A673 (cell line): ENCODE results near the gene EHD4. TPM values are rescaled to one million over a fixed set of nuclear protein-coding genes. Genes with fewer than 3 reads are reported as not detected.

Experiments used
- BruUV-seq: library from RNA; stranded (reverse); fragments of 400-500 nt; replicated peaks from 2 replicates; lab custom pipeline; 2021; lab: Mats Ljungman, UMichigan
- CTCF ChIA-PET: fragments of 300-600 bp; sonication (Branson Sonifier 250); formaldehyde crosslinking; loops from one replicate; lab custom pipeline; 2022; ENCODE audit warnings: antibody characterized with exemption; lab: Charles Lee
- POLR2A ChIA-PET: fragments of 300-600 bp; sonication (Branson Sonifier 250); formaldehyde crosslinking; loops from one replicate; lab custom pipeline; 2022; ENCODE audit warnings: antibody characterized with exemption; ENCODE audit not compliant: low non-redundant PET; lab: Charles Lee
- DNase-seq: peaks from one replicate; pipeline ENCODE4 v3.0.0-alpha.2; 2015; ENCODE audit warnings: low spot score
- H3K27ac ChIP-seq: fragments of 200-600 bp; sonication (generic); 2 replicates; pipeline ENCODE4 v1.5.1; 2016; ENCODE audit warnings: mixed run types, low read depth, mild to moderate bottlenecking, mixed read lengths, antibody characterized with exemption, low read length; ENCODE audit not compliant: poor library complexity, severe bottlenecking
- H3K27me3 ChIP-seq: fragments of 200-600 bp; sonication (generic); replicated peaks from 2 replicates; pipeline ENCODE4 v1.6.1; 2017; ENCODE audit warnings: mixed run types, low read depth, mild to moderate bottlenecking, mixed read lengths, antibody characterized with exemption, low read length; ENCODE audit not compliant: insufficient read depth, poor library complexity
- H3K36me3 ChIP-seq: fragments of 200-600 bp; sonication (generic); 2 replicates; pipeline ENCODE4 v1.6.1; 2016; ENCODE audit warnings: mixed run types, mild to moderate bottlenecking, mixed read lengths, antibody characterized with exemption, low read length; ENCODE audit not compliant: insufficient read depth, poor library complexity, severe bottlenecking
- H3K4me1 ChIP-seq: fragments of 200-600 bp; sonication (generic); 2 replicates; pipeline ENCODE4 v1.6.1; 2017; ENCODE audit warnings: mixed run types, mild to moderate bottlenecking, mixed read lengths, antibody characterized with exemption, low read length; ENCODE audit not compliant: insufficient read depth, poor library complexity, severe bottlenecking
- H3K4me3 ChIP-seq: fragments of 200-600 bp; sonication (generic); 2 replicates; pipeline ENCODE4 v1.5.1; 2016; ENCODE audit warnings: low read depth, mixed run types, mild to moderate bottlenecking, mixed read lengths, low read length; ENCODE audit not compliant: poor library complexity, severe bottlenecking
- H3K9me3 ChIP-seq: fragments of 200-600 bp; sonication (generic); 2 replicates; pipeline ENCODE4 v1.6.1; 2016; ENCODE audit warnings: mixed run types, low read depth, mild to moderate bottlenecking, mixed read lengths, antibody characterized with exemption, low read length; ENCODE audit not compliant: poor library complexity, severe bottlenecking
- EZH2 ChIP-seq: fragments of 200-600 bp; sonication (generic); IDR thresholded peaks from 2 replicates; pipeline ENCODE4 v1.6.1; 2017; ENCODE audit warnings: borderline replicate concordance, low read depth, mild to moderate bottlenecking, mixed read lengths, antibody characterized with exemption, low read length; ENCODE audit not compliant: poor library complexity, severe bottlenecking
- intact Hi-C: fragments of 100-400 bp; cut with micrococcal nuclease; formaldehyde crosslinking; loops from one replicate; pipeline ENCODE4 v1.10.0; 2022; ENCODE audit not compliant: unreplicated experiment
- total RNA-seq: library from RNA; stranded (reverse); gene quantifications from 2 replicates; pipeline ENCODE4 v1.2.3, GENCODE V29; 2021
- TF ChIP-seq, protein P1 (sequence below): fragments of 300-800, 200-600 bp; sonication (generic); conservative IDR thresholded peaks from 2 replicates; pipeline ENCODE4 v1.5.1; 2017; ENCODE audit warnings: low read depth, mild to moderate bottlenecking, antibody characterized with exemption, low read length, moderate library complexity, mixed read lengths

EHD4 gene
- total RNA-seq, 1 experiment from 2014 or later, result 29.4 TPM

- Histone ChIP-seq H3K27me3 (no peaks in the 10 kb centered on the region), H3K36me3 (no peaks in the 10 kb centered on the region), H3K4me1 (no peaks in the 10 kb centered on the region), H3K27ac (no peak overlapping the region), H3K4me3 (no peak overlapping the region), H3K9me3 (no peaks in the 10 kb centered on the region)
- ChIA-PET POLR2A (no interaction called here), CTCF (no interaction called here)
- intact Hi-C loops, result no loop called here
- TF ChIP-seq, protein P1, sequence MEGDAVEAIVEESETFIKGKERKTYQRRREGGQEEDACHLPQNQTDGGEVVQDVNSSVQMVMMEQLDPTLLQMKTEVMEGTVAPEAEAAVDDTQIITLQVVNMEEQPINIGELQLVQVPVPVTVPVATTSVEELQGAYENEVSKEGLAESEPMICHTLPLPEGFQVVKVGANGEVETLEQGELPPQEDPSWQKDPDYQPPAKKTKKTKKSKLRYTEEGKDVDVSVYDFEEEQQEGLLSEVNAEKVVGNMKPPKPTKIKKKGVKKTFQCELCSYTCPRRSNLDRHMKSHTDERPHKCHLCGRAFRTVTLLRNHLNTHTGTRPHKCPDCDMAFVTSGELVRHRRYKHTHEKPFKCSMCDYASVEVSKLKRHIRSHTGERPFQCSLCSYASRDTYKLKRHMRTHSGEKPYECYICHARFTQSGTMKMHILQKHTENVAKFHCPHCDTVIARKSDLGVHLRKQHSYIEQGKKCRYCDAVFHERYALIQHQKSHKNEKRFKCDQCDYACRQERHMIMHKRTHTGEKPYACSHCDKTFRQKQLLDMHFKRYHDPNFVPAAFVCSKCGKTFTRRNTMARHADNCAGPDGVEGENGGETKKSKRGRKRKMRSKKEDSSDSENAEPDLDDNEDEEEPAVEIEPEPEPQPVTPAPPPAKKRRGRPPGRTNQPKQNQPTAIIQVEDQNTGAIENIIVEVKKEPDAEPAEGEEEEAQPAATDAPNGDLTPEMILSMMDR, result no peak
- TF ChIP-seq EZH2, result no peak
- no TSS peak for BruUV-seq
- no peak for DNase-seq
Measured at GRCh38 chr15:41994171-41994650, 21.9 kb upstream of the EHD4 start.

- no peaks in the 10 kb centered on the region for H3K27me3 ChIP-seq
- H3K4me1 ChIP-seq, result no peaks in the 10 kb centered on the region
- ChIA-PET CTCF (no interaction called here), POLR2A (no interaction called here)
- H3K27ac ChIP-seq, result no peak overlapping the region
- no peak overlapping the region for H3K4me3 ChIP-seq
- no peaks in the 10 kb centered on the region for H3K9me3 ChIP-seq
- intact Hi-C loops, result no loop called here
- no peak for DNase-seq
- no peaks in the 10 kb centered on the region for H3K36me3 ChIP-seq
- BruUV-seq, result no TSS peak
- TF ChIP-seq, protein P1, result no peak
- TF ChIP-seq EZH2, result no peak
Measured at GRCh38 chr15:41993472-41994170, 21.3 kb upstream of the EHD4 start.

DNA sequence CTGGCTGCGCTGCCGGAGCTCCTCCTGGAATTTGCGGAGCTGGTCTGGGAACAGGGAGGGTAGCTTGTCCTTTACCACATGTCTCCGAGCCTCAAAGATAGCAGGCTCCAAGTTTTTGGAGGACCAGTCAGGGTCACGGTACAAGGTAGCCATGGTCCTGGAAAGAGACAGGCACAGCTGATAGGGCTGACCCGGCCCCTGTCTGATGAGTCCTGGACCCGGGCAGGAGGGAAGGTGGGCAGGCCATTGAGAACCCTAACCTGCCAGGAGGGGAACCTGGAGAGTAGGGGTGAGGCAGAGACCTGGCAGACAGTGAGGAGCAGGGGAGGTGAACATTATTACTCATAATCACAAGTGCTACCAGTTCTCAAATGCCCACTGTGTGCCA is 20.4 kb upstream of the EHD4 start:
- no peaks in the 10 kb centered on the region for H3K36me3 ChIP-seq
- no peak overlapping the region for H3K4me3 ChIP-seq
- H3K27ac ChIP-seq, result no peak overlapping the region
- ChIA-PET POLR2A (no interaction called here), CTCF (no interaction called here)
- H3K27me3 ChIP-seq, result no peaks in the 10 kb centered on the region
- no peaks in the 10 kb centered on the region for H3K9me3 ChIP-seq
- no peaks in the 10 kb centered on the region for H3K4me1 ChIP-seq
- intact Hi-C loops, result no loop called here
- no TSS peak for BruUV-seq
- no peak for TF ChIP-seq EZH2
- TF ChIP-seq, protein P1, result no peak
- DNase-seq, result no peak
